Thyroid gland (tissue), 4 donors: ENCODE data around the gene CAPG.

ENCODE experiments used
- CTCF ChIP-seq, 6 experiments: fragments of 200-600 bp in 3 of 6; fragments of 450-650 bp in 3 of 6; sonication (generic) in 3 of 6; IDR thresholded peaks; one replicate each; pipeline ENCODE4 v1.5.1; 2016 to 2019; ENCODE audit warnings: antibody characterized with exemption in 6 of 6, mild to moderate bottlenecking in 2 of 6, inconsistent platforms in 1 of 6, moderate library complexity in 1 of 6
- POLR2A ChIP-seq, 2 donors: fragments of 450-650 bp; IDR thresholded peaks; one replicate each; pipeline ENCODE4 v1.6.1; 2017; ENCODE audit warnings: antibody characterized with exemption in 2 of 2, mild to moderate bottlenecking in 2 of 2, moderate library complexity in 1 of 2

GRCh38 chr2:85419009-85419675, 9.0 kb upstream of the CAPG start:
- TF ChIP-seq POLR2A (IDR thresholded peaks at IDR 0.05) (no peak), CTCF (IDR thresholded peaks at IDR 0.05) (no peak)
